ENCODE data around the gene CHKB.
A peak's percentile ranks its signal among the peaks of the same experiment; 100 is the strongest.

DNA sequence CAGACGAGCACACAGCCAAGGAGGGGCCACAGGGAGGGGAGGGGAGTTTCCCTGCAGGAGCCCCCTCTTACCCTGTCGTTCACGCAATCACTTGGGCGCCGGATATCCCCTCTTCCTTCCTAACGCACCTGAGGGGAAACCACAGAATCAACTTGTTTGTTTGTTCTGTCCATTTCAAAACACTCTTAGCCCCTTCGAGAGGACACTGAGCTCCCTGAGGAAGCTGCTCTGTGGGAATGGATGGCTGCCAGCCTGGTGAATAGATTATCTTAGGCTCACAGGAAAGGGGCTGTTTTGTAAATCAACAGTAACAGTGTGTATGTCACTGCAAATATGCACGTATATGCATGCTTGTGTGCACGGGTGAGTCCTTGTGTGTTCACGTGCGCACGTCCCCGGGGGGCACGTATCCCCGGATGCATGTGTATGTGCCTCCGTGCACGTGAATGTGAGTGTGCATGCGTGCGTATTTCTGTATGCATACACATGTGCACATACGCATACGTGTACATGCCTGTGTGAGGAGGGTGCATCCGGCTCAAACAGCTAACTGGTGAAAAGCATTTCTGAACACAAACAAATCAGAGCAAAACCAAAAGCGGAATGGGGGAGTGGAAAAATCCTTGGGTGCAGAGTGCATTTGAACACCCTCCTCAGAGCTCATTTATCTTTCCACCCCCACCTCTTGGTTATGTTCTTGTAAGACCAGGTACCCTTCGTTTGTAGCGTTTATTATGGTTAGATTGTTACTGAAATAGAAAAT, 38.1 kb upstream of the CHKB start:
- TF ChIP-seq POLR2A (IDR thresholded peaks at IDR 0.05) = no peak
- TF ChIP-seq, protein P1, sequence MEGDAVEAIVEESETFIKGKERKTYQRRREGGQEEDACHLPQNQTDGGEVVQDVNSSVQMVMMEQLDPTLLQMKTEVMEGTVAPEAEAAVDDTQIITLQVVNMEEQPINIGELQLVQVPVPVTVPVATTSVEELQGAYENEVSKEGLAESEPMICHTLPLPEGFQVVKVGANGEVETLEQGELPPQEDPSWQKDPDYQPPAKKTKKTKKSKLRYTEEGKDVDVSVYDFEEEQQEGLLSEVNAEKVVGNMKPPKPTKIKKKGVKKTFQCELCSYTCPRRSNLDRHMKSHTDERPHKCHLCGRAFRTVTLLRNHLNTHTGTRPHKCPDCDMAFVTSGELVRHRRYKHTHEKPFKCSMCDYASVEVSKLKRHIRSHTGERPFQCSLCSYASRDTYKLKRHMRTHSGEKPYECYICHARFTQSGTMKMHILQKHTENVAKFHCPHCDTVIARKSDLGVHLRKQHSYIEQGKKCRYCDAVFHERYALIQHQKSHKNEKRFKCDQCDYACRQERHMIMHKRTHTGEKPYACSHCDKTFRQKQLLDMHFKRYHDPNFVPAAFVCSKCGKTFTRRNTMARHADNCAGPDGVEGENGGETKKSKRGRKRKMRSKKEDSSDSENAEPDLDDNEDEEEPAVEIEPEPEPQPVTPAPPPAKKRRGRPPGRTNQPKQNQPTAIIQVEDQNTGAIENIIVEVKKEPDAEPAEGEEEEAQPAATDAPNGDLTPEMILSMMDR (IDR thresholded peaks at IDR 0.05) = peak in 1 of 7 experiments; percentile 74

Measured in body of pancreas (tissue), 4 donors.